GM21381 (cell line): ENCODE measurements around the gene FOXK2.

ENCODE experiments used
- ATAC-seq: cut with Tn5 transposase; IDR thresholded peaks from one replicate; pipeline ENCODE4 v1.9.1; 2021; ENCODE audit warnings: mild to moderate bottlenecking, moderate library complexity; ENCODE audit not compliant: unreplicated experiment

The FOXK2 gene

DNA sequence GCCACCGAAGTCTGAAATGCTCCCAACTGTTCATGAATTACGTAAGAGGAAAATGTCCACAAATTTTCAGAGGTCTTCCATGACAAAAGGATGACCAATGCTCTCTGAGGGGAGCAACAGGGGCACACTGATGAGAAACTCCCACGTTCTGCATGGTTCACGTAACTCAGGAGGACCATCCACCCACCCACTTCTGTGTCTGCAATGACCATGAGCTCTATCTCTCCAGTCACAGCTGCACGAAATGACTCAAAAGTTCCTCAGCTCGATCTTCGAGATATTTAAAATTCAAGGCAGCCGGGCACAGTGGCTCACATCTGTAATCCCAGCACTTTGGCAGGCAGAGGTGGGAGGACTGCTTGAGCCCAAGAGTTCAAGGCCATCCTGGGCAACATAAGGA, 112.9 kb downstream of the FOXK2 start:
- ATAC-seq, result no peak

DNA sequence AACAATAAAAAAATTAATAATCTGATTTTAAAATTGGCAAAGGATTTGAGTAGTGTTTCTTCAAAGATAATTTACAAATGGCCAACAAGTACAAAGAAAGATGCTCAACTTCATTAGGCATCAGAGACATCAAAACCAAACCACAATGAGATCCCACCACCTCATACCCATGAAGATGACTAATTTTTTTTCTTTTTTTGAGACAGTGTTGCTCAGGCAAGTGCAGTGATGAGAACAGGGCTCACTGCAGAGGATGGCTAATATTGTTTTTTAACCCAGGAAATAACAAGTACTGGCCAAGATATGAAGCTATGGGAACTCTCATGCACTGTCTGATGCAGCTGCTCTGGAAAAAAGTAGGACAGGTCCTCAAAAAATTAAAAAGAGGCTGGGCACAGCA, 113.8 kb downstream of the FOXK2 start:
- ATAC-seq, result no peak

- ATAC-seq, result no peak
Observed at GRCh38 chr17:82636626-82637598, 117.4 kb downstream of the FOXK2 start.

- no peak for ATAC-seq
Observed at GRCh38 chr17:82638183-82638773, 118.7 kb downstream of the FOXK2 start.

GRCh38 chr17:82639628-82640027, 120.1 kb downstream of the FOXK2 start:
- ATAC-seq, result no peak

GRCh38 chr17:82640036-82640435, 120.5 kb downstream of the FOXK2 start:
- ATAC-seq, result no peak

GRCh38 chr17:82642022-82642421, 122.5 kb downstream of the FOXK2 start:
- no peak for ATAC-seq

GRCh38 chr17:82644148-82644547, 124.6 kb downstream of the FOXK2 start:
- ATAC-seq, result no peak

GRCh38 chr17:82645516-82645915, 126.0 kb downstream of the FOXK2 start:
- ATAC-seq, result no peak

GRCh38 chr17:82647593-82648164, 128.1 kb downstream of the FOXK2 start:
- peak; percentile 31 for ATAC-seq

- peak; percentile 88 for ATAC-seq
Observed at GRCh38 chr17:82648165-82648668, 128.7 kb downstream of the FOXK2 start, which contains the start of gene WDR45B. WDR45B (minus strand) TSS chr17:82648444; CDS start chr17:82648340, 104 bp downstream.

DNA sequence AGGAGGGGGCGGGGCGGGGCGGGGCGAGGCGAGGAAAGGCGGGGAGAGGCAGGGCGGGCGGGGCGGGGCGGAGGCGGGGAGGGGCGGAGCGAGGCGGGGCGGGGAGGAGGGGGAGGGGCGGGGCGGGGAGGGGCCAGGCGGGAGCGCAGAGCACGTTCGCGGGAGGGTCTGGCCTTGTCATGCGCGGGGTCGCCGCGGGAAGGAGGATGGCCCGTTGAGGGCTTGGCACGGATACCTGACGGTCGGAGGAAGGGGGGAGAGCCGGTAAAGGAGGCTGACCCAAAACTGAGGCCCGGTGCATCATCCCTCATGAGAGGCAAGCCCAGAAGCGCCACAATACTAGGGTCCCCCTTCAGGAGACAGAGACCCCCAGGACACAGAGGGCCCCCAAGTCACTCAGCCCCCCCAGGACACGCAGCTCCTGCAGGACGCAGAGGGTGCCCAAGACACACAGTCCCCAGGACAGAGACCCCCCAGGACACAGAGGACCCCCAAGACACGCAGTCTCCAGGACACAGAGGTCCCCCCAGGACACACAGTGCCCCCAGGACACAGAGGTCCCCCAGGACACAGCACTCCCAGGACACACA, 129.3 kb downstream of the FOXK2 start:
- peak; percentile 9 for ATAC-seq

- no peak for ATAC-seq
Observed at GRCh38 chr17:82649501-82650261, 130.1 kb downstream of the FOXK2 start.

- no peak for ATAC-seq
Observed at GRCh38 chr17:82650723-82651122, 131.2 kb downstream of the FOXK2 start.

DNA sequence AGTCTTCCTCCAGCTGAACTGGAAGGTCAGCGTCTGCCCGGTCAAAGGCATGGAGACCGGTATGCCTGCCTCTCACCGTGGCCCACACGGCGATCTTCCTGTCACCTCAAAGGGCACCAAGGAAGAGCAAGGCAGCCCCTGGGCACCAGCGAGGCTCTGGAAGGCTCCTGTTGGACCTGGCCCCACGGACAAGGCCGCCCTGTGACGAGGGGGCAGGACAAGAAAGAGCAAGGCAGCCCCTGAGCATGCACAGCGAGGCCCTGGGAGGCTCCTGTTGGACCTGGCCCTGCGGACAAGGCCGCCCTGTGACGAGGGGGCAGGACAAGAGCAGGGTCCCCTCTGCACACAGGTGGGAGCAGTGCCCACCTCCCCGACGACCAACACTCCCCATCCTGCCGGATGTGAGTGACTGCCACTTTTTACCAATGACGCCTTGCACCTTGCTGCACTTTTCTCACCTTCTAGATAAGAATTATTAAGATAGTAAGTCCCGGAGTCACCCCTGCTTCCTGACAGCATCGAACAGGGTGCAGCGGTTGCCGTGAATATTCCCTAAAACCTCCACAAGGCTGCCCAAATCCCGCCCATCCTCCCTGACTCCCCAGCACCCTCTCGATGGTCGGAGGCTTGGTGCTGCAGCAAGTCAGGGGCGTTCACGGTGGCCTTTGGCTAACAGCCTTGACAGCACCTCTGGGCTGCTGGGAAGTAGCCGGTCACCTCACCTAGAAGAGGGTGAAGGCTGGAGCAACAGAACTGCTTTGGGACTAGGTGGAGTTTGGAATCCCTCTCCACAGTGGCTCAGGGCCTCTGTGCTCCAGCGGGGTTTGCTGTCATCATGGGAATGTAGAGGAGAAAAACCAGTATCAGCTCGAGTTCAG, 134.4 kb downstream of the FOXK2 start:
- no peak for ATAC-seq
